Measurements from ENCODE around the gene NMNAT1. TPM values are rescaled to one million over a fixed set of nuclear protein-coding genes. Genes with fewer than 3 reads are reported as not detected.
"Not testable (repeated sequence)": the region's sequence is repeated elsewhere in the genome, so short reads cannot be mapped to it uniquely, and the experiment has no call there.

NMNAT1 gene
- total RNA-seq, 5 donors from 2014 or later (not counting 1 experiment from before 2014, with no cell fraction given), result 2.9 to 8.0 (median 7.1) TPM

DNA sequence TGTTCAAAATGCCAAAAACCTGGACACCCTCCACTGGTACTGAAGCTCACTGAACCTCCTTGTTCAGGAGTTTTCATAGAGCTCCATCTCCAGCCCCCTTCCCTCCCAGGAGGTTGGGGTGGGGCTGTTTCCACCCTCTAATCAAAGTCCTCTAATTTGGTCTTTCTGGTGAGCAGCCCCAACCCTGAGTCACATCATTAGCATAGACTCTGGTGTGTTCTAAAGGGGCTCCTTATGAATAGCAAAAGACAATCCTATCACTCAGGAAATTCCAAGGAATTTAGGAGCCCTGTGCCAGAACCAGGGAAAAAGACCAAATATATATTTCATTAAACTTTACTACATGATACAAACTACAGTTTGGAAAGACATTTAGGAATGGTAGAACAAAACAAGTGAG lies 76.3 kb downstream of the NMNAT1 start:
- Mint-ChIP-seq H3K4me1 (peaks cover 0 to 4% (median 2%) of the 10 kb centered on the region in 3 donors), H3K27ac (no peak overlapping the region), H3K36me3 (no peaks in the 10 kb centered on the region), H3K27me3 (no peaks in the 10 kb centered on the region), H3K4me3 (no peak overlapping the region), H3K9me3 (no peaks in the 10 kb centered on the region)
- Histone ChIP-seq H3K4me3 (ENCODE audit: control insufficient read depth in 1 of 2, extremely low read depth in 1 of 2, low read length in 1 of 2) (no peak overlapping the region), H3K4me1 (ENCODE audit: control insufficient read depth in 1 of 2, extremely low read depth in 1 of 2, insufficient read depth in 2 of 2, low read length in 2 of 2) (no peaks in the 10 kb centered on the region), H3K9me3 (no peaks in the 10 kb centered on the region), H3K27ac (ENCODE audit: low read length) (no peak overlapping the region), H3K27me3 (replicated peaks in 1 of 2; ENCODE audit: control insufficient read depth in 2 of 2, extremely low read depth in 1 of 2, insufficient read depth in 2 of 2, low read length in 1 of 2) (no peaks in the 10 kb centered on the region), H3K36me3 (ENCODE audit: control insufficient read depth in 2 of 2, extremely low read depth in 1 of 2, insufficient read depth in 1 of 2, low read length in 1 of 2) (no peaks in the 10 kb centered on the region)
- POLR2A ChIA-PET, result interaction anchor here in 1 of 2 donors (0.6 kb wide), 2 partner anchors 105 to 886 kb away, joined by 3 to 6 read pairs; no protein-coding TSS in a partner anchor
- CTCF ChIA-PET, result no interaction called here
- ATAC-seq (replicated peaks in 1 of 4), result no peak
- DNase-seq, result no peak

DNA sequence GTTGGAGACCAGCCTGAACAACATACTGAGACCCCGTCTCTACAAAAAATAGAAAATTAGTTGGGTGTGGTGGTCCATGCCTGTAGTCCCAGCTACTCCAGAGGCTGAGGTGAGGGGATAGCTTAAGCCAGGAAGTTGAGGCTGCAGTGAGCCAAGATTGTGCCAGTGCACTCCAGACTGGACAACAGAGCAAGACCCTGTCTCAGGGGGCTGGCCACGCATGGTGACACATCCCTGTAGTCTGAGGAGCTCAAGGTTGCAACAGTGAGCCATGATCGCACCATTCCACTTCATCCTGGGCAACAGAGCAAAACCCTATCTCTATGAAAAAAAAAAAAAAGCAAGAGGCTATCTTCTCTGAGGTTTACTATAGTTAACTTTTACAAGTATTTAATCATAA lies 76.8 kb downstream of the NMNAT1 start:
- no peak overlapping the region for H3K27ac ChIP-seq (ENCODE audit: low read length)
- H3K36me3 Mint-ChIP-seq, result no peaks in the 10 kb centered on the region
- ChIA-PET POLR2A (interaction anchor here in 1 of 2 donors (0.6 kb wide), 2 partner anchors 106 to 886 kb away, joined by 3 to 6 read pairs; no protein-coding TSS in a partner anchor), CTCF (no interaction called here)
- no CpG with 5 or more reads among the region's 3 CpGs for WGBS (ENCODE audit: insufficient coverage)
- ATAC-seq (replicated peaks in 1 of 4) (no peak), DNase-seq (no peak)
- no peaks in the 10 kb centered on the region for H3K9me3 ChIP-seq
- no peak overlapping the region for H3K4me3 ChIP-seq (ENCODE audit: control insufficient read depth in 1 of 2, extremely low read depth in 1 of 2, low read length in 1 of 2)
- no peak overlapping the region for H3K4me3 Mint-ChIP-seq
- peaks cover 0 to 4% (median 2%) of the 10 kb centered on the region in 3 donors for H3K4me1 Mint-ChIP-seq
- no peaks in the 10 kb centered on the region for H3K36me3 ChIP-seq (ENCODE audit: control insufficient read depth in 2 of 2, extremely low read depth in 1 of 2, insufficient read depth in 1 of 2, low read length in 1 of 2)
- H3K27ac Mint-ChIP-seq, result no peak overlapping the region
- H3K27me3 Mint-ChIP-seq, result no peaks in the 10 kb centered on the region
- no peaks in the 10 kb centered on the region for H3K9me3 Mint-ChIP-seq
- no peaks in the 10 kb centered on the region for H3K4me1 ChIP-seq (ENCODE audit: control insufficient read depth in 1 of 2, extremely low read depth in 1 of 2, insufficient read depth in 2 of 2, low read length in 2 of 2)
- no peaks in the 10 kb centered on the region for H3K27me3 ChIP-seq (replicated peaks in 1 of 2; ENCODE audit: control insufficient read depth in 2 of 2, extremely low read depth in 1 of 2, insufficient read depth in 2 of 2, low read length in 1 of 2)

DNA sequence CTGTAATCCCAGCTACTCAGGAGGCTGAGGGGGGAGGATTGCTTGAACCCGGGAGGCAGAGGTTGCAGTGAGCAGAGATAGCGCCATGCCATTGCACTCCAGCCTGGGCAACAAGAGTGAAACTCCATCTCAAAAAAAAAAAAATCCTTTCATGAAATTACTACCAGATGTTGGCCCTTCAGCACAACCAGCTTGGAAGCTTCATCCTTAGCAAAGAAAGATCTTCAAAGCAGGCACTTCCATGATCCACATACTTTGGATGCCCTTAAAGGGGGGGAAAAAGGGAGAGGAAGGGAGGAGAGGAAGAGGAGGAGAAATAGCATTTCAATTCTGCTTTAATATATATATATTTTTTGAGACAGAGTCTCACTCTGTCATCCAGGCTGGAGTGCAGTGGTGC lies 77.4 kb downstream of the NMNAT1 start:
- H3K36me3 ChIP-seq (ENCODE audit: control insufficient read depth in 2 of 2, extremely low read depth in 1 of 2, insufficient read depth in 1 of 2, low read length in 1 of 2); CTCF ChIA-PET; H3K4me3 ChIP-seq (ENCODE audit: control insufficient read depth in 1 of 2, extremely low read depth in 1 of 2, low read length in 1 of 2); H3K27ac Mint-ChIP-seq; H3K27me3 ChIP-seq (replicated peaks in 1 of 2; ENCODE audit: control insufficient read depth in 2 of 2, extremely low read depth in 1 of 2, insufficient read depth in 2 of 2, low read length in 1 of 2); H3K4me3 Mint-ChIP-seq; ATAC-seq (replicated peaks in 1 of 4); H3K4me1 ChIP-seq (ENCODE audit: control insufficient read depth in 1 of 2, extremely low read depth in 1 of 2, insufficient read depth in 2 of 2, low read length in 2 of 2); H3K9me3 Mint-ChIP-seq; H3K36me3 Mint-ChIP-seq; POLR2A ChIA-PET; H3K9me3 ChIP-seq; DNase-seq; H3K4me1 Mint-ChIP-seq; H3K27me3 Mint-ChIP-seq; H3K27ac ChIP-seq (ENCODE audit: low read length): not testable (repeated sequence)
- WGBS (ENCODE audit: insufficient coverage), result no CpG with 5 or more reads among the region's 2 CpGs

DNA sequence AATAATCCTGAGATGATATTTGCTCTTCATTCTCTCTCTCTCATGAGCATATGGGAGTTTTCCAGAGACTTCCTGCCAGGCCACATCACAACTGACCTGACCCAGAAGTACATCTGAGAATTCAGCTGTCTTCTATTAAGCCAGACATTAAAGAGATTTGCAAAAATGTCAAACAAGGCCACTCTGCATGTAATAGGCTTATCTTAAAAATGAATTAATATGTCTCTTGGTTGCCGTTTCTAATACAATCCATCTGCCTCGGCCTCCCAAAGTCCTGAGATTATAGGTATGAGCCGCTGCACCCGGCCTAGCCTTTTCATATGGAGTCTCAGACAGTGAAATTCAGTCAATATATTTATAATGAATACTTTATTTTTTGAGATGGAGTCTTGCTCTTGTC lies 78.7 kb downstream of the NMNAT1 start:
- WGBS (ENCODE audit: insufficient coverage), result no CpG with 5 or more reads among the region's 4 CpGs
- H3K27ac ChIP-seq (ENCODE audit: low read length), result not testable (repeated sequence)

DNA sequence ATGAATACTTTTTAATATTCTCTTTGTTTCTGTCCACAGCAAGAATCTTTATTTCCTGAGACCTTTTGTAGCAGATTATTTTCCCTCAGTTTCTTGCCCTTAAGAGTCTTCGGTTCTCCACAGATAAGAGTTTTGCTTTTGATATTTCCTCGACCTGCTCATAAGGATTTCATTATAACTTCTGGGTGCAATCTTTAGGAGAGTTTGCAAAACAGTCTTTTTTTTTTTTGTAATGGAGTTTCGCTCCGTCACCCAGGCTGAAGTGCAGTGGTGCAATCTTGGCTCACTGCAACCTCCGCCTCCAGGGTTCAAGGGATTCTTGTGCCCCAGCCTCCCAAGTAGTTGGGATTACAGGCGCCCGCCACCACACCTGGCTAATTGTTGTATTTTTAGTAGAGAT lies 79.4 kb downstream of the NMNAT1 start:
- no peak overlapping the region for H3K4me3 Mint-ChIP-seq
- H3K27me3 ChIP-seq (replicated peaks in 1 of 2; ENCODE audit: control insufficient read depth in 2 of 2, extremely low read depth in 1 of 2, insufficient read depth in 2 of 2, low read length in 1 of 2), result peaks cover 0 to 2% of the 10 kb centered on the region in 2 experiments
- H3K9me3 ChIP-seq, result no peaks in the 10 kb centered on the region
- DNase-seq (no peak), ATAC-seq (replicated peaks in 1 of 4) (no peak)
- CTCF ChIA-PET, result no interaction called here
- no peaks in the 10 kb centered on the region for H3K4me1 ChIP-seq (ENCODE audit: control insufficient read depth in 1 of 2, extremely low read depth in 1 of 2, insufficient read depth in 2 of 2, low read length in 2 of 2)
- WGBS (ENCODE audit: insufficient coverage), result 100% methylated on average over 2 of the region's 7 CpGs
- POLR2A ChIA-PET, result no interaction called here
- H3K4me1 Mint-ChIP-seq, result peaks cover 0 to 4% (median 2%) of the 10 kb centered on the region in 3 donors
- no peaks in the 10 kb centered on the region for H3K36me3 ChIP-seq (ENCODE audit: control insufficient read depth in 2 of 2, extremely low read depth in 1 of 2, insufficient read depth in 1 of 2, low read length in 1 of 2)
- no peaks in the 10 kb centered on the region for H3K27me3 Mint-ChIP-seq
- no peaks in the 10 kb centered on the region for H3K9me3 Mint-ChIP-seq
- no peaks in the 10 kb centered on the region for H3K36me3 Mint-ChIP-seq
- no peak overlapping the region for H3K27ac ChIP-seq (ENCODE audit: low read length)
- H3K4me3 ChIP-seq (ENCODE audit: control insufficient read depth in 1 of 2, extremely low read depth in 1 of 2, low read length in 1 of 2), result no peak overlapping the region
- H3K27ac Mint-ChIP-seq, result no peak overlapping the region

More for the DNA sequence above, 78.7 kb downstream of the NMNAT1 start:
- ATAC-seq (replicated peaks in 1 of 4); H3K4me1 Mint-ChIP-seq; DNase-seq; H3K27me3 Mint-ChIP-seq; H3K4me1 ChIP-seq (ENCODE audit: control insufficient read depth in 1 of 2, extremely low read depth in 1 of 2, insufficient read depth in 2 of 2, low read length in 2 of 2); H3K36me3 Mint-ChIP-seq; H3K9me3 Mint-ChIP-seq; H3K27me3 ChIP-seq (replicated peaks in 1 of 2; ENCODE audit: control insufficient read depth in 2 of 2, extremely low read depth in 1 of 2, insufficient read depth in 2 of 2, low read length in 1 of 2); H3K4me3 Mint-ChIP-seq; H3K27ac Mint-ChIP-seq; H3K36me3 ChIP-seq (ENCODE audit: control insufficient read depth in 2 of 2, extremely low read depth in 1 of 2, insufficient read depth in 1 of 2, low read length in 1 of 2); H3K4me3 ChIP-seq (ENCODE audit: control insufficient read depth in 1 of 2, extremely low read depth in 1 of 2, low read length in 1 of 2); H3K9me3 ChIP-seq; CTCF ChIA-PET; POLR2A ChIA-PET: not testable (repeated sequence)

DNA sequence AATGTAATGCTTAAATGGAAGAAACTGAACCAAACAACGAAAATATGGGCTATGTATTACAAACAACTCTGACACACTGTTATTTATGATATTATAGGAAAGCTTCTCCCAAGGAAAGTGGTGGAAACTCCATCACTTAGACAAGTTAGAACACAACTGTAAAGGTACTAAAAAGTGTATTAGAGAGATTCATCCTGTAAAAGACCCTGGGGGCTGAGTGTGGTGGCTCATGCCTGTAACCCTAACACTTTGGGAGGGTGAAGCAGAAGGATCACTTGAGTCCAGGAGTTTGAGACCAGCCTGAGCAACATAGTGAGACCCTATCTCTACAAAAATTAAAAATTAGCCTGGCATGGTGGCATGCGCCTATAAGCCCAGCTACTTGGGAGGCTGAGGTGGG lies 82.1 kb downstream of the NMNAT1 start:
- no peak overlapping the region for H3K27ac Mint-ChIP-seq
- ATAC-seq (replicated peaks in 1 of 4) (no peak), DNase-seq (no peak)
- H3K9me3 Mint-ChIP-seq, result no peaks in the 10 kb centered on the region
- H3K27ac ChIP-seq (ENCODE audit: low read length), result no peak overlapping the region
- no peaks in the 10 kb centered on the region for H3K36me3 ChIP-seq (ENCODE audit: control insufficient read depth in 2 of 2, extremely low read depth in 1 of 2, insufficient read depth in 1 of 2, low read length in 1 of 2)
- H3K4me3 Mint-ChIP-seq, result no peak overlapping the region
- POLR2A ChIA-PET, result no interaction called here
- no peaks in the 10 kb centered on the region for H3K27me3 Mint-ChIP-seq
- H3K4me1 Mint-ChIP-seq, result no peaks in the 10 kb centered on the region
- H3K4me1 ChIP-seq (ENCODE audit: control insufficient read depth in 1 of 2, extremely low read depth in 1 of 2, insufficient read depth in 2 of 2, low read length in 2 of 2), result no peaks in the 10 kb centered on the region
- no peaks in the 10 kb centered on the region for H3K36me3 Mint-ChIP-seq
- no peaks in the 10 kb centered on the region for H3K9me3 ChIP-seq
- CTCF ChIA-PET, result no interaction called here
- H3K4me3 ChIP-seq (ENCODE audit: control insufficient read depth in 1 of 2, extremely low read depth in 1 of 2, low read length in 1 of 2), result no peak overlapping the region
- peaks cover 0 to 2% of the 10 kb centered on the region in 2 experiments for H3K27me3 ChIP-seq (replicated peaks in 1 of 2; ENCODE audit: control insufficient read depth in 2 of 2, extremely low read depth in 1 of 2, insufficient read depth in 2 of 2, low read length in 1 of 2)
- no CpG with 5 or more reads among the region's 2 CpGs for WGBS (ENCODE audit: insufficient coverage)

DNA sequence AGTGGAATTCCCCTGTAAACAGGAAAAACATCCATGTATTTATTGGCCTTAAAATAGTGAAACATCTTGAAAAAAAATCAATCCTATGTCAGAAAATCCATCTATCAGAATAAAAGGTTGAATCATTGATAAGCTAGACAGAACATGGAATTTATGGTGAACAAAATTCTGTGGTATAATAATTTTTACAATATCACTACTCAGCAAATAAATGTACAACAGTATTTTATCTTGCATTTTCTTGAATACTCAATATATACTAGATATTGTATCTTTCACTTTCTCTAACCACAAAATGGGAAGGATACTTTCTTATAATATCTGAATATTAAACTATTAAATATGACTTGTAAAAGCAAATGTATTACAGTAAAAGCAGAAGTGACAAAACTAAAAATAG lies 83.8 kb downstream of the NMNAT1 start:
- ChIA-PET POLR2A (interaction anchor here in 1 of 2 donors (0.6 kb wide), 1 partner anchor 743 kb away, joined by 3 read pairs; no protein-coding TSS in a partner anchor), CTCF (no interaction called here)
- H3K27ac ChIP-seq (ENCODE audit: low read length), result no peak overlapping the region
- peaks cover 0 to 2% of the 10 kb centered on the region in 2 experiments for H3K27me3 ChIP-seq (replicated peaks in 1 of 2; ENCODE audit: control insufficient read depth in 2 of 2, extremely low read depth in 1 of 2, insufficient read depth in 2 of 2, low read length in 1 of 2)
- Mint-ChIP-seq H3K4me3 (no peak overlapping the region), H3K27me3 (no peaks in the 10 kb centered on the region), H3K4me1 (peaks cover 0 to under 1% (median 0%) of the 10 kb centered on the region in 3 donors), H3K27ac (no peak overlapping the region), H3K9me3 (no peaks in the 10 kb centered on the region), H3K36me3 (no peaks in the 10 kb centered on the region)
- no peak for DNase-seq
- H3K36me3 ChIP-seq (ENCODE audit: control insufficient read depth in 2 of 2, extremely low read depth in 1 of 2, insufficient read depth in 1 of 2, low read length in 1 of 2), result no peaks in the 10 kb centered on the region
- H3K9me3 ChIP-seq, result no peaks in the 10 kb centered on the region
- ATAC-seq (replicated peaks in 1 of 4), result no peak
- peaks cover 0 to under 1% of the 10 kb centered on the region in 2 experiments for H3K4me1 ChIP-seq (ENCODE audit: control insufficient read depth in 1 of 2, extremely low read depth in 1 of 2, insufficient read depth in 2 of 2, low read length in 2 of 2)
- no peak overlapping the region for H3K4me3 ChIP-seq (ENCODE audit: control insufficient read depth in 1 of 2, extremely low read depth in 1 of 2, low read length in 1 of 2)
